Gastroesophageal sphincter (tissue), 3 donors: ENCODE data around the gene C12orf56.

Source experiments
- EP300 ChIP-seq: sonication (generic); formaldehyde crosslinking; IDR thresholded peaks from one replicate; pipeline ENCODE4 v1.6.1; 2017; ENCODE audit warnings: antibody characterized with exemption, mild to moderate bottlenecking
- POLR2A ChIP-seq, 2 donors: fragments of 450-650 bp; IDR thresholded peaks; one replicate each; pipeline ENCODE4 v1.6.1; 2017; ENCODE audit warnings: antibody characterized with exemption in 2 of 2, mild to moderate bottlenecking in 2 of 2, moderate library complexity in 1 of 2
- TF ChIP-seq, protein P1 (sequence below), 4 experiments: fragments of 200-600 bp in 2 of 4; fragments of 450-650 bp in 2 of 4; sonication (generic) in 1 of 4; IDR thresholded peaks; one replicate each; pipeline ENCODE4 v1.5.1; 2017 to 2019; ENCODE audit warnings: antibody characterized with exemption in 4 of 4, mild to moderate bottlenecking in 2 of 4, moderate library complexity in 2 of 4

- TF ChIP-seq, protein P1, sequence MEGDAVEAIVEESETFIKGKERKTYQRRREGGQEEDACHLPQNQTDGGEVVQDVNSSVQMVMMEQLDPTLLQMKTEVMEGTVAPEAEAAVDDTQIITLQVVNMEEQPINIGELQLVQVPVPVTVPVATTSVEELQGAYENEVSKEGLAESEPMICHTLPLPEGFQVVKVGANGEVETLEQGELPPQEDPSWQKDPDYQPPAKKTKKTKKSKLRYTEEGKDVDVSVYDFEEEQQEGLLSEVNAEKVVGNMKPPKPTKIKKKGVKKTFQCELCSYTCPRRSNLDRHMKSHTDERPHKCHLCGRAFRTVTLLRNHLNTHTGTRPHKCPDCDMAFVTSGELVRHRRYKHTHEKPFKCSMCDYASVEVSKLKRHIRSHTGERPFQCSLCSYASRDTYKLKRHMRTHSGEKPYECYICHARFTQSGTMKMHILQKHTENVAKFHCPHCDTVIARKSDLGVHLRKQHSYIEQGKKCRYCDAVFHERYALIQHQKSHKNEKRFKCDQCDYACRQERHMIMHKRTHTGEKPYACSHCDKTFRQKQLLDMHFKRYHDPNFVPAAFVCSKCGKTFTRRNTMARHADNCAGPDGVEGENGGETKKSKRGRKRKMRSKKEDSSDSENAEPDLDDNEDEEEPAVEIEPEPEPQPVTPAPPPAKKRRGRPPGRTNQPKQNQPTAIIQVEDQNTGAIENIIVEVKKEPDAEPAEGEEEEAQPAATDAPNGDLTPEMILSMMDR (IDR thresholded peaks at IDR 0.05), result no peak
- no peak for TF ChIP-seq POLR2A (IDR thresholded peaks at IDR 0.05)
- TF ChIP-seq EP300, result no peak
Measured at GRCh38 chr12:64304571-64304970, 86.0 kb downstream of the C12orf56 start.
